ENCODE measurements around the gene SMCP. TPM values are rescaled to one million over a fixed set of nuclear protein-coding genes. Genes with fewer than 3 reads are reported as not detected.

SMCP gene
- total RNA-seq, 1 experiment from 2014 or later = not detected

GRCh38 chr1:152855661-152856060, 22.5 kb upstream of the SMCP start:
- no peak for DNase-seq
- CTCF ChIA-PET = no interaction called here
- no peaks in the 10 kb centered on the region for H3K9me2 ChIP-seq (replicated peaks; ENCODE audit: low read length)

GRCh38 chr1:152858062-152858461, 20.1 kb upstream of the SMCP start:
- no peak overlapping the region for H3K4me2 ChIP-seq (ENCODE audit: low read length)
- no peaks in the 10 kb centered on the region for H3F3A ChIP-seq (ENCODE audit: low read length, unreplicated experiment)
- no peak overlapping the region for H3K4me3 ChIP-seq (ENCODE audit: low read length)
- BruUV-seq (replicated peaks) = no TSS peak
- DNase-seq = no peak
- no peaks in the 10 kb centered on the region for H3K4me1 ChIP-seq (ENCODE audit: insufficient read depth, low read length)
- intact Hi-C loops (cut with micrococcal nuclease) = no loop called here
- no peaks in the 10 kb centered on the region for H3K9me2 ChIP-seq (replicated peaks; ENCODE audit: low read length)
- ATAC-seq = no peak
- no peak overlapping the region for H2AFZ ChIP-seq (ENCODE audit: low read length)
- ChIA-PET CTCF (no interaction called here), POLR2A (ENCODE audit: unreplicated experiment) (no interaction called here)
- no peaks in the 10 kb centered on the region for H3K79me2 ChIP-seq (ENCODE audit: low read length)
- H4K20me1 ChIP-seq (ENCODE audit: low read length) = no peaks in the 10 kb centered on the region
- no peak overlapping the region for H3K9ac ChIP-seq (ENCODE audit: low read length)
- H3K36me3 ChIP-seq (ENCODE audit: low read depth, low read length) = no peaks in the 10 kb centered on the region
- H3K27ac ChIP-seq (ENCODE audit: low read length) = no peak overlapping the region
- no peak for TF ChIP-seq EZH2 (IDR thresholded peaks at IDR 0.05; ENCODE audit: low read length, unreplicated experiment)
- no peak for TF ChIP-seq EZH2phosphoT487 (IDR thresholded peaks at IDR 0.05; ENCODE audit: borderline replicate concordance, low read length)
- no peak for TF ChIP-seq CTCF (conservative IDR thresholded peaks at IDR 0.05; ENCODE audit: low read depth, low read length)
- H3K27me3 ChIP-seq (ENCODE audit: low read length) = peaks cover 20% of the 10 kb centered on the region
- no peaks in the 10 kb centered on the region for H3K9me3 ChIP-seq (ENCODE audit: low read length)

More at GRCh38 chr1:152855661-152856060, 22.5 kb upstream of the SMCP start:
- no peaks in the 10 kb centered on the region for H3F3A ChIP-seq (ENCODE audit: low read length, unreplicated experiment)
- H3K4me3 ChIP-seq (ENCODE audit: low read length) = no peak overlapping the region
- H3K79me2 ChIP-seq (ENCODE audit: low read length) = no peaks in the 10 kb centered on the region
- no peaks in the 10 kb centered on the region for H4K20me1 ChIP-seq (ENCODE audit: low read length)
- no peak for TF ChIP-seq CTCF (conservative IDR thresholded peaks at IDR 0.05; ENCODE audit: low read depth, low read length)
- TF ChIP-seq EZH2phosphoT487 (IDR thresholded peaks at IDR 0.05; ENCODE audit: borderline replicate concordance, low read length) = no peak
- TF ChIP-seq EZH2 (IDR thresholded peaks at IDR 0.05; ENCODE audit: low read length, unreplicated experiment) = no peak
- intact Hi-C loops (cut with micrococcal nuclease) = no loop called here
- POLR2A ChIA-PET (ENCODE audit: unreplicated experiment) = no interaction called here
- no peaks in the 10 kb centered on the region for H3K36me3 ChIP-seq (ENCODE audit: low read depth, low read length)
- BruUV-seq (replicated peaks) = no TSS peak
- peaks cover 9% of the 10 kb centered on the region; the same call in 1 of the 2 replicates for H3K27me3 ChIP-seq (ENCODE audit: low read length)
- ATAC-seq = no peak
- H3K9ac ChIP-seq (ENCODE audit: low read length) = no peak overlapping the region
- H3K9me3 ChIP-seq (ENCODE audit: low read length) = no peaks in the 10 kb centered on the region
- H2AFZ ChIP-seq (ENCODE audit: low read length) = no peak overlapping the region
- H3K4me1 ChIP-seq (ENCODE audit: insufficient read depth, low read length) = no peaks in the 10 kb centered on the region
- no peak overlapping the region for H3K27ac ChIP-seq (ENCODE audit: low read length)
- H3K4me2 ChIP-seq (ENCODE audit: low read length) = no peak overlapping the region

GRCh38 chr1:152859696-152860095, 18.4 kb upstream of the SMCP start, which contains the start of gene LCE7A:
LCE7A (plus strand) TSS chr1:152859996; CDS start chr1:152860698, 702 bp downstream.
- BruUV-seq (replicated peaks) = no TSS peak

More at GRCh38 chr1:152859696-152860095, 18.4 kb upstream of the SMCP start, which contains the start of gene LCE7A:
- H3K27ac ChIP-seq (ENCODE audit: low read length) = no peak within 1 kb of the TSS
- no peaks in the 10 kb centered on the region for H3K36me3 ChIP-seq (ENCODE audit: low read depth, low read length)
- no peaks in the 10 kb centered on the region for H3K4me1 ChIP-seq (ENCODE audit: insufficient read depth, low read length)
- H4K20me1 ChIP-seq (ENCODE audit: low read length) = no peaks in the 10 kb centered on the region
- H3K9me2 ChIP-seq (replicated peaks; ENCODE audit: low read length) = no peaks in the 10 kb centered on the region
- no peak within 1 kb of the TSS for H3K4me3 ChIP-seq (ENCODE audit: low read length)
- no peaks in the 10 kb centered on the region for H3K9me3 ChIP-seq (ENCODE audit: low read length)
- H3K9ac ChIP-seq (ENCODE audit: low read length) = no peak within 1 kb of the TSS
- peaks cover 19% of the 10 kb centered on the region for H3K27me3 ChIP-seq (ENCODE audit: low read length)
- H3K4me2 ChIP-seq (ENCODE audit: low read length) = no peak within 1 kb of the TSS
- H3F3A ChIP-seq (ENCODE audit: low read length, unreplicated experiment) = no peaks in the 10 kb centered on the region
- ChIA-PET CTCF (no interaction called here), POLR2A (ENCODE audit: unreplicated experiment) (no interaction called here)
- DNase-seq = no peak
- intact Hi-C loops (cut with micrococcal nuclease) = no loop called here
- no peaks in the 10 kb centered on the region for H3K79me2 ChIP-seq (ENCODE audit: low read length)
- TF ChIP-seq EZH2phosphoT487 (IDR thresholded peaks at IDR 0.05; ENCODE audit: borderline replicate concordance, low read length) (no peak), CTCF (conservative IDR thresholded peaks at IDR 0.05; ENCODE audit: low read depth, low read length) (no peak), EZH2 (IDR thresholded peaks at IDR 0.05; ENCODE audit: low read length, unreplicated experiment) (no peak)
- ATAC-seq = no peak
- no peak within 1 kb of the TSS for H2AFZ ChIP-seq (ENCODE audit: low read length)

Measured in PC-3 (cell line).